Measurements from ENCODE around the gene DIAPH2. TPM values are rescaled to one million over a fixed set of nuclear protein-coding genes. Genes with fewer than 3 reads are reported as not detected.

Gene DIAPH2
- total and polyA plus RNA-seq, 2 experiments from 2014 or later: 16.2 to 56.6 TPM

DNA sequence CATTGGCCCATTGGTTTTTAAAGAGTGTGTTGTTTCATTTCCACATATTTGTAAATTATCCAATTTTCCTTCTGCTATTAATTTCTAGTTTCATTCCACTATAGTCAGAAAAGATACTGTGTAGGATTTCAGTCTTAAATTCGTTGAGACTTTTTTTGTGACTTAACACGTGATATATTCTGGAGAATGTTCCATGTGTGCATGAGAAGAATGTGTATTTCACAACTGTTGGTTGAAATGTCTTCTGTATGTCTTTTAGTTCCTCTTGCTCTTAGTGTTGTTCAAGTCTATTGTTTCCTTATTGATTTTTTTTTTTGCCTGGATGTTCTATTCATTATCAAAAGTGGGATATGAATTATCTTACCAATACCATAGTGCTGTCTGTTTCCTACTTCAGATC, 806.0 kb downstream of the DIAPH2 start (continued):
- TF ChIP-seq, protein P1, sequence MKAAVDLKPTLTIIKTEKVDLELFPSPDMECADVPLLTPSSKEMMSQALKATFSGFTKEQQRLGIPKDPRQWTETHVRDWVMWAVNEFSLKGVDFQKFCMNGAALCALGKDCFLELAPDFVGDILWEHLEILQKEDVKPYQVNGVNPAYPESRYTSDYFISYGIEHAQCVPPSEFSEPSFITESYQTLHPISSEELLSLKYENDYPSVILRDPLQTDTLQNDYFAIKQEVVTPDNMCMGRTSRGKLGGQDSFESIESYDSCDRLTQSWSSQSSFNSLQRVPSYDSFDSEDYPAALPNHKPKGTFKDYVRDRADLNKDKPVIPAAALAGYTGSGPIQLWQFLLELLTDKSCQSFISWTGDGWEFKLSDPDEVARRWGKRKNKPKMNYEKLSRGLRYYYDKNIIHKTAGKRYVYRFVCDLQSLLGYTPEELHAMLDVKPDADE (IDR thresholded peaks at IDR 0.05): no peak
- TF ChIP-seq JUNB (IDR thresholded peaks at IDR 0.05; ENCODE audit: unreplicated experiment) (no peak), EZH2 (IDR thresholded peaks at IDR 0.05; ENCODE audit: low read depth, unreplicated experiment) (no peak)

DNA sequence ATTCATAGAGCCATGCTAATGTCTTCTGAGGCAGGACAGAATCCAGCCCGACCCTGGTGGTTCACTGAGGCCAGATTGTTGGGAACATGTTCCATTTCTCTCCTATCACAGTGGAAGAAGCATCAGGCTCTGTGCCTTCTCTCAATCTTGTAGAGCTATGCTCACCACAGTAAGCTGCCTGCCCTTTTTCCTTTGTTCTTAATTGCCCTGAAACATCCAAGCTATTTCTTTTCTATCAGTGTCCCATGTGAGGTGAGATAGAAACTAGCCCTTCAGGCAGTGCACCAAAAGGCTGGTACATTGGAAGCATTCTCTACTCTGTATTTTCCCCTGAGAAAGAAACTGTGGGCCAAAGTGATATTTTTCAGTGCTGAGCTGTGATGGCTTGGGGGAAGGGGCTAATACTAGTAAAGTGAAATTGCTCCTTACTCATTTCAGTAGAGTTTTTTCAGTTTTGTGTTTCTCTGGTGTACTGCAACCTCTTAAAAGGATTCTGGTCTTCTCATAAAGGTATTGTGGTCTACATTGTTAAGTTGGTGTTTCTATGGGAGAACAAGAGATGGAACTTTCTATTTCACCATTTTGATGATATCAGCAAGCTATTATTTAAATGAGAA, 810.2 kb downstream of the DIAPH2 start:
- DNase-seq (ENCODE audit: low spot score) (peak; percentile 14), ATAC-seq (no peak)
- no peaks in the 10 kb centered on the region for H4K20me1 ChIP-seq (replicated peaks; ENCODE audit: insufficient read depth)
- H3K4me1 ChIP-seq (ENCODE audit: insufficient read depth): no peaks in the 10 kb centered on the region
- Mint-ChIP-seq H3K9me3 (no peaks in the 10 kb centered on the region), H3K4me3 (no peak overlapping the region), H3K27me3 (ENCODE audit: insufficient read depth, low read depth, poor library complexity) (no peaks in the 10 kb centered on the region), H3K4me1 (peaks cover 8% of the 10 kb centered on the region; the same call in 1 of the 3 replicates), H3K27ac (no peak overlapping the region), H3K36me3 (ENCODE audit: low read depth) (peaks cover 9% of the 10 kb centered on the region; the same call in 2 of the 3 replicates)
- no peaks in the 10 kb centered on the region for H3F3A ChIP-seq (replicated peaks; ENCODE audit: low read depth)
- no peaks in the 10 kb centered on the region for H3K27me3 ChIP-seq (ENCODE audit: insufficient read depth)
- H3K9me2 ChIP-seq (ENCODE audit: insufficient read depth): no peaks in the 10 kb centered on the region
- H3K27ac ChIP-seq (ENCODE audit: low read depth): no peak overlapping the region
- no peak overlapping the region for H2AFZ ChIP-seq
- H3K4me3 ChIP-seq: no peak overlapping the region
- no peaks in the 10 kb centered on the region for H3K36me3 ChIP-seq (ENCODE audit: insufficient read depth)
- no peak overlapping the region for H3K4me2 ChIP-seq
- H3K79me2 ChIP-seq (replicated peaks; ENCODE audit: insufficient read depth): no peaks in the 10 kb centered on the region
- TF ChIP-seq, protein P1 (IDR thresholded peaks at IDR 0.05): no peak
- no peak for TF ChIP-seq NANOG (IDR thresholded peaks at IDR 0.05; ENCODE audit: borderline replicate concordance)
- no peak for TF ChIP-seq STAT1 (IDR thresholded peaks at IDR 0.05; ENCODE audit: unreplicated experiment)
- TF ChIP-seq POLR2AphosphoS5 (IDR thresholded peaks at IDR 0.05; ENCODE audit: low read depth): no peak
- no peak for TF ChIP-seq JUNB (IDR thresholded peaks at IDR 0.05; ENCODE audit: unreplicated experiment)
- no peak for TF ChIP-seq EZH2 (IDR thresholded peaks at IDR 0.05; ENCODE audit: low read depth, unreplicated experiment)
- TF ChIP-seq, protein P2, sequence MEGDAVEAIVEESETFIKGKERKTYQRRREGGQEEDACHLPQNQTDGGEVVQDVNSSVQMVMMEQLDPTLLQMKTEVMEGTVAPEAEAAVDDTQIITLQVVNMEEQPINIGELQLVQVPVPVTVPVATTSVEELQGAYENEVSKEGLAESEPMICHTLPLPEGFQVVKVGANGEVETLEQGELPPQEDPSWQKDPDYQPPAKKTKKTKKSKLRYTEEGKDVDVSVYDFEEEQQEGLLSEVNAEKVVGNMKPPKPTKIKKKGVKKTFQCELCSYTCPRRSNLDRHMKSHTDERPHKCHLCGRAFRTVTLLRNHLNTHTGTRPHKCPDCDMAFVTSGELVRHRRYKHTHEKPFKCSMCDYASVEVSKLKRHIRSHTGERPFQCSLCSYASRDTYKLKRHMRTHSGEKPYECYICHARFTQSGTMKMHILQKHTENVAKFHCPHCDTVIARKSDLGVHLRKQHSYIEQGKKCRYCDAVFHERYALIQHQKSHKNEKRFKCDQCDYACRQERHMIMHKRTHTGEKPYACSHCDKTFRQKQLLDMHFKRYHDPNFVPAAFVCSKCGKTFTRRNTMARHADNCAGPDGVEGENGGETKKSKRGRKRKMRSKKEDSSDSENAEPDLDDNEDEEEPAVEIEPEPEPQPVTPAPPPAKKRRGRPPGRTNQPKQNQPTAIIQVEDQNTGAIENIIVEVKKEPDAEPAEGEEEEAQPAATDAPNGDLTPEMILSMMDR (conservative IDR thresholded peaks at IDR 0.05; ENCODE audit: low read depth in 2 of 2): no peak
- TF ChIP-seq, protein P3, sequence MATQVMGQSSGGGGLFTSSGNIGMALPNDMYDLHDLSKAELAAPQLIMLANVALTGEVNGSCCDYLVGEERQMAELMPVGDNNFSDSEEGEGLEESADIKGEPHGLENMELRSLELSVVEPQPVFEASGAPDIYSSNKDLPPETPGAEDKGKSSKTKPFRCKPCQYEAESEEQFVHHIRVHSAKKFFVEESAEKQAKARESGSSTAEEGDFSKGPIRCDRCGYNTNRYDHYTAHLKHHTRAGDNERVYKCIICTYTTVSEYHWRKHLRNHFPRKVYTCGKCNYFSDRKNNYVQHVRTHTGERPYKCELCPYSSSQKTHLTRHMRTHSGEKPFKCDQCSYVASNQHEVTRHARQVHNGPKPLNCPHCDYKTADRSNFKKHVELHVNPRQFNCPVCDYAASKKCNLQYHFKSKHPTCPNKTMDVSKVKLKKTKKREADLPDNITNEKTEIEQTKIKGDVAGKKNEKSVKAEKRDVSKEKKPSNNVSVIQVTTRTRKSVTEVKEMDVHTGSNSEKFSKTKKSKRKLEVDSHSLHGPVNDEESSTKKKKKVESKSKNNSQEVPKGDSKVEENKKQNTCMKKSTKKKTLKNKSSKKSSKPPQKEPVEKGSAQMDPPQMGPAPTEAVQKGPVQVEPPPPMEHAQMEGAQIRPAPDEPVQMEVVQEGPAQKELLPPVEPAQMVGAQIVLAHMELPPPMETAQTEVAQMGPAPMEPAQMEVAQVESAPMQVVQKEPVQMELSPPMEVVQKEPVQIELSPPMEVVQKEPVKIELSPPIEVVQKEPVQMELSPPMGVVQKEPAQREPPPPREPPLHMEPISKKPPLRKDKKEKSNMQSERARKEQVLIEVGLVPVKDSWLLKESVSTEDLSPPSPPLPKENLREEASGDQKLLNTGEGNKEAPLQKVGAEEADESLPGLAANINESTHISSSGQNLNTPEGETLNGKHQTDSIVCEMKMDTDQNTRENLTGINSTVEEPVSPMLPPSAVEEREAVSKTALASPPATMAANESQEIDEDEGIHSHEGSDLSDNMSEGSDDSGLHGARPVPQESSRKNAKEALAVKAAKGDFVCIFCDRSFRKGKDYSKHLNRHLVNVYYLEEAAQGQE (IDR thresholded peaks at IDR 0.05; ENCODE audit: unreplicated experiment): no peak
- TF ChIP-seq, protein P4, sequence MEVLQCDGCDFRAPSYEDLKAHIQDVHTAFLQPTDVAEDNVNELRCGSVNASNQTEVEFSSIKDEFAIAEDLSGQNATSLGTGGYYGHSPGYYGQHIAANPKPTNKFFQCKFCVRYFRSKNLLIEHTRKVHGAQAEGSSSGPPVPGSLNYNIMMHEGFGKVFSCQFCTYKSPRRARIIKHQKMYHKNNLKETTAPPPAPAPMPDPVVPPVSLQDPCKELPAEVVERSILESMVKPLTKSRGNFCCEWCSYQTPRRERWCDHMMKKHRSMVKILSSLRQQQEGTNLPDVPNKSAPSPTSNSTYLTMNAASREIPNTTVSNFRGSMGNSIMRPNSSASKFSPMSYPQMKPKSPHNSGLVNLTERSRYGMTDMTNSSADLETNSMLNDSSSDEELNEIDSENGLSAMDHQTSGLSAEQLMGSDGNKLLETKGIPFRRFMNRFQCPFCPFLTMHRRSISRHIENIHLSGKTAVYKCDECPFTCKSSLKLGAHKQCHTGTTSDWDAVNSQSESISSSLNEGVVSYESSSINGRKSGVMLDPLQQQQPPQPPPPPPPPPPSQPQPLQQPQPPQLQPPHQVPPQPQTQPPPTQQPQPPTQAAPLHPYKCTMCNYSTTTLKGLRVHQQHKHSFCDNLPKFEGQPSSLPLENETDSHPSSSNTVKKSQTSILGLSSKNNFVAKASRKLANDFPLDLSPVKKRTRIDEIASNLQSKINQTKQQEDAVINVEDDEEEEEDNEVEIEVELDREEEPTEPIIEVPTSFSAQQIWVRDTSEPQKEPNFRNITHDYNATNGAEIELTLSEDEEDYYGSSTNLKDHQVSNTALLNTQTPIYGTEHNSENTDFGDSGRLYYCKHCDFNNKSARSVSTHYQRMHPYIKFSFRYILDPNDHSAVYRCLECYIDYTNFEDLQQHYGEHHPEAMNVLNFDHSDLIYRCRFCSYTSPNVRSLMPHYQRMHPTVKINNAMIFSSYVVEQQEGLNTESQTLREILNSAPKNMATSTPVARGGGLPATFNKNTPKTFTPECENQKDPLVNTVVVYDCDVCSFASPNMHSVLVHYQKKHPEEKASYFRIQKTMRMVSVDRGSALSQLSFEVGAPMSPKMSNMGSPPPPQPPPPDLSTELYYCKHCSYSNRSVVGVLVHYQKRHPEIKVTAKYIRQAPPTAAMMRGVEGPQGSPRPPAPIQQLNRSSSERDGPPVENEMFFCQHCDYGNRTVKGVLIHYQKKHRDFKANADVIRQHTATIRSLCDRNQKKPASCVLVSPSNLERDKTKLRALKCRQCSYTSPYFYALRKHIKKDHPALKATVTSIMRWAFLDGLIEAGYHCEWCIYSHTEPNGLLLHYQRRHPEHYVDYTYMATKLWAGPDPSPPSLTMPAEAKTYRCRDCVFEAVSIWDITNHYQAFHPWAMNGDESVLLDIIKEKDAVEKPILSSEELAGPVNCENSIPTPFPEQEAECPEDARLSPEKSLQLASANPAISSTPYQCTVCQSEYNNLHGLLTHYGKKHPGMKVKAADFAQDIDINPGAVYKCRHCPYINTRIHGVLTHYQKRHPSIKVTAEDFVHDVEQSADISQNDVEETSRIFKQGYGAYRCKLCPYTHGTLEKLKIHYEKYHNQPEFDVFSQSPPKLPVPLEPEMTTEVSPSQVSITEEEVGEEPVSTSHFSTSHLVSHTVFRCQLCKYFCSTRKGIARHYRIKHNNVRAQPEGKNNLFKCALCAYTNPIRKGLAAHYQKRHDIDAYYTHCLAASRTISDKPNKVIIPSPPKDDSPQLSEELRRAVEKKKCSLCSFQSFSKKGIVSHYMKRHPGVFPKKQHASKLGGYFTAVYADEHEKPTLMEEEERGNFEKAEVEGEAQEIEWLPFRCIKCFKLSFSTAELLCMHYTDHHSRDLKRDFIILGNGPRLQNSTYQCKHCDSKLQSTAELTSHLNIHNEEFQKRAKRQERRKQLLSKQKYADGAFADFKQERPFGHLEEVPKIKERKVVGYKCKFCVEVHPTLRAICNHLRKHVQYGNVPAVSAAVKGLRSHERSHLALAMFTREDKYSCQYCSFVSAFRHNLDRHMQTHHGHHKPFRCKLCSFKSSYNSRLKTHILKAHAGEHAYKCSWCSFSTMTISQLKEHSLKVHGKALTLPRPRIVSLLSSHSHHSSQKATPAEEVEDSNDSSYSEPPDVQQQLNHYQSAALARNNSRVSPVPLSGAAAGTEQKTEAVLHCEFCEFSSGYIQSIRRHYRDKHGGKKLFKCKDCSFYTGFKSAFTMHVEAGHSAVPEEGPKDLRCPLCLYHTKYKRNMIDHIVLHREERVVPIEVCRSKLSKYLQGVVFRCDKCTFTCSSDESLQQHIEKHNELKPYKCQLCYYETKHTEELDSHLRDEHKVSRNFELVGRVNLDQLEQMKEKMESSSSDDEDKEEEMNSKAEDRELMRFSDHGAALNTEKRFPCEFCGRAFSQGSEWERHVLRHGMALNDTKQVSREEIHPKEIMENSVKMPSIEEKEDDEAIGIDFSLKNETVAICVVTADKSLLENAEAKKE (CRISPR knock-in tag; IDR thresholded peaks at IDR 0.05): no peak
- no peak for TF ChIP-seq EZH2phosphoT487 (IDR thresholded peaks at IDR 0.05; ENCODE audit: unreplicated experiment)

All from GM23338 (cell line).